H9 (cell line): ENCODE results near the gene DOCK10. TPM values are rescaled to one million over a fixed set of nuclear protein-coding genes. Genes with fewer than 3 reads are reported as not detected.

Experiments used
- DNase-seq: peaks from one replicate; pipeline ENCODE4 v3.0.0-alpha.2; 2017
- H2AFZ ChIP-seq: one replicate; pipeline ENCODE4 v1.6.1; 2013; ENCODE audit warnings: mild to moderate bottlenecking, low read length, control low read depth, moderate library complexity
- H2AK5ac ChIP-seq: 2 replicates; pipeline ENCODE4 v1.6.1; 2013; ENCODE audit warnings: low read length, control low read depth, mixed read lengths; ENCODE audit not compliant: insufficient read length
- H2BK120ac ChIP-seq: one replicate; pipeline ENCODE4 v1.6.1; 2013; ENCODE audit warnings: low read depth, mild to moderate bottlenecking, low read length, control low read depth, inconsistent platforms; ENCODE audit not compliant: poor library complexity, severe bottlenecking
- H2BK12ac ChIP-seq: 2 replicates; pipeline ENCODE4 v1.6.1; 2013; ENCODE audit warnings: low read length, control low read depth, mixed read lengths, low read depth; ENCODE audit not compliant: insufficient read length
- H2BK15ac ChIP-seq: 2 replicates; pipeline ENCODE4 v1.6.1; 2013; ENCODE audit warnings: low read depth, low read length, control low read depth
- H2BK20ac ChIP-seq: one replicate; pipeline ENCODE4 v1.6.1; 2013; ENCODE audit warnings: low read depth, mild to moderate bottlenecking, low read length, control low read depth, inconsistent platforms; ENCODE audit not compliant: poor library complexity, severe bottlenecking
- H2BK5ac ChIP-seq: 2 replicates; pipeline ENCODE4 v1.6.1; 2013; ENCODE audit warnings: low read length, control low read depth, mixed read lengths; ENCODE audit not compliant: insufficient read length
- H3K14ac ChIP-seq: 2 replicates; pipeline ENCODE4 v1.6.1; 2013; ENCODE audit warnings: low read length, control low read depth; ENCODE audit not compliant: insufficient read depth
- H3K18ac ChIP-seq: 2 replicates; pipeline ENCODE4 v1.6.1; 2013; ENCODE audit warnings: low read depth, mild to moderate bottlenecking, mixed read lengths, low read length, control low read depth; ENCODE audit not compliant: insufficient read length
- H3K23ac ChIP-seq: 2 replicates; pipeline ENCODE4 v1.6.1; 2013; ENCODE audit warnings: low read length, control low read depth, mixed read lengths, low read depth; ENCODE audit not compliant: insufficient read length
- H3K23me2 ChIP-seq: 2 replicates; pipeline ENCODE4 v1.6.1; 2013; ENCODE audit warnings: low read depth, mild to moderate bottlenecking, mixed read lengths, low read length, control low read depth; ENCODE audit not compliant: insufficient read length, poor library complexity, severe bottlenecking
- H3K27ac ChIP-seq: 2 replicates; pipeline ENCODE4 v1.5.1; 2013; ENCODE audit warnings: low read length, control low read depth, mixed read lengths, low read depth; ENCODE audit not compliant: insufficient read length
- H3K27me3 ChIP-seq: 2 replicates; pipeline ENCODE4 v1.6.1; 2013; ENCODE audit warnings: low read length, control low read depth, inconsistent platforms; ENCODE audit not compliant: insufficient read depth
- H3K4ac ChIP-seq: 2 replicates; pipeline ENCODE4 v1.6.1; 2013; ENCODE audit warnings: low read depth, mild to moderate bottlenecking, control low read depth, inconsistent platforms, low read length, moderate library complexity
- H3K4me1 ChIP-seq: 2 replicates; pipeline ENCODE4 v1.6.1; 2013; ENCODE audit warnings: low read length, control low read depth, inconsistent platforms; ENCODE audit not compliant: insufficient read depth
- H3K4me2 ChIP-seq: 2 replicates; pipeline ENCODE4 v1.6.1; 2013; ENCODE audit warnings: low read length, control low read depth, mixed read lengths; ENCODE audit not compliant: insufficient read length, insufficient read depth
- H3K56ac ChIP-seq: 2 replicates; pipeline ENCODE4 v1.6.1; 2013; ENCODE audit warnings: low read depth, mild to moderate bottlenecking, mixed read lengths, low read length, control low read depth; ENCODE audit not compliant: insufficient read length
- H3K79me1 ChIP-seq: 2 replicates; pipeline ENCODE4 v1.6.1; 2013; ENCODE audit warnings: low read depth, mild to moderate bottlenecking, moderate library complexity, low read length, control low read depth, inconsistent platforms; ENCODE audit not compliant: insufficient read depth, poor library complexity, severe bottlenecking
- H3K79me2 ChIP-seq: 2 replicates; pipeline ENCODE4 v1.6.1; 2013; ENCODE audit warnings: low read length, control low read depth, inconsistent platforms; ENCODE audit not compliant: insufficient read depth
- H3K9ac ChIP-seq: 2 replicates; pipeline ENCODE4 v1.6.1; 2013; ENCODE audit warnings: low read length, control low read depth, mixed read lengths; ENCODE audit not compliant: insufficient read length; ENCODE audit errors: extremely low read depth
- H3K9me3 ChIP-seq: one replicate; pipeline ENCODE4 v1.6.1; 2013; ENCODE audit warnings: low read depth, low read length, inconsistent platforms; ENCODE audit not compliant: control insufficient read depth
- H3T11ph ChIP-seq: one replicate; pipeline ENCODE4 v1.6.1; 2013; ENCODE audit warnings: mild to moderate bottlenecking, low read length, control low read depth, inconsistent platforms
- H4K20me1 ChIP-seq: one replicate; pipeline ENCODE4 v1.6.1; 2013; ENCODE audit not compliant: control insufficient read depth, insufficient read length, insufficient read depth
- H4K5ac ChIP-seq: 2 replicates; pipeline ENCODE4 v1.6.1; 2013; ENCODE audit warnings: low read depth, mild to moderate bottlenecking, mixed read lengths, low read length, control low read depth; ENCODE audit not compliant: insufficient read length
- H4K8ac ChIP-seq: replicated peaks from 2 replicates; pipeline ENCODE4 v1.6.1; 2013; ENCODE audit warnings: low read length, control low read depth, mixed read lengths, low read depth; ENCODE audit not compliant: insufficient read length
- H4K91ac ChIP-seq: 2 replicates; pipeline ENCODE4 v1.6.1; 2013; ENCODE audit warnings: low read depth, mild to moderate bottlenecking, moderate library complexity, mixed read lengths, low read length, control low read depth; ENCODE audit not compliant: insufficient read length
- H3K27ac Mint-ChIP-seq, 3 experiments: 2 replicates in 2 of 3; 3 replicates in 1 of 3; pipeline ENCODE4 v1.8.0; 2020 to 2021; ENCODE audit warnings: mixed read lengths in 3 of 3, mild to moderate bottlenecking in 1 of 3, moderate library complexity in 1 of 3
- H3K27me3 Mint-ChIP-seq: 2 replicates; pipeline ENCODE4 v1.8.0; 2021; ENCODE audit warnings: low read depth, mild to moderate bottlenecking, moderate library complexity, mixed read lengths
- H3K36me3 Mint-ChIP-seq, 3 experiments: 2 replicates in 2 of 3; 3 replicates in 1 of 3; pipeline ENCODE4 v1.8.0; 2020 to 2021; ENCODE audit warnings: low read depth in 3 of 3, mixed read lengths in 3 of 3; ENCODE audit not compliant: insufficient read depth in 1 of 3
- H3K4me1 Mint-ChIP-seq, 2 experiments: 2 replicates each; pipeline ENCODE4 v1.8.0; 2020; ENCODE audit warnings: mixed read lengths in 2 of 2
- H3K4me3 Mint-ChIP-seq, 2 experiments: 2 replicates in 1 of 2; 3 replicates in 1 of 2; pipeline ENCODE4 v1.8.0; 2020 to 2021; ENCODE audit warnings: mild to moderate bottlenecking in 2 of 2, mixed read lengths in 2 of 2, moderate library complexity in 1 of 2
- H3K9me3 Mint-ChIP-seq, 2 experiments: 2 replicates in 1 of 2; 3 replicates in 1 of 2; pipeline ENCODE4 v1.8.0; 2020; ENCODE audit warnings: mild to moderate bottlenecking in 2 of 2, mixed read lengths in 2 of 2, moderate library complexity in 1 of 2
- WGBS: extraction: QIAGEN DNeasy Blood & Tissue Kit; methylation state at CpG from one replicate; pipeline ENCODE4 v1.1.7; 2013; ENCODE audit warnings: missing lambda C conversion rate, low lambda C conversion rate, mixed read lengths; ENCODE audit not compliant: insufficient read length; ENCODE audit errors: extremely low coverage; 5-methylcytosine and 5-hydroxymethylcytosine counted together
- total RNA-seq: library from RNA; stranded (reverse); gene quantifications from 2 replicates; pipeline ENCODE4 v1.2.1, GENCODE V29; 2021
- TF ChIP-seq, protein P1 (sequence below): fragments of 200-600 bp; sonication (generic); conservative IDR thresholded peaks from 3 replicates; pipeline ENCODE4 v1.8.0; 2021; ENCODE audit warnings: antibody characterized with exemption, mild to moderate bottlenecking

DOCK10 gene
- total RNA-seq, 1 experiment from 2014 or later, result 0.79 TPM

- no peak overlapping the region for H3K14ac ChIP-seq
Measured at GRCh38 chr2:224986477-224986876, 55.8 kb downstream of the DOCK10 start.

More at GRCh38 chr2:224986477-224986876, 55.8 kb downstream of the DOCK10 start:
- Histone ChIP-seq H2BK15ac (no peak overlapping the region), H3K4me2 (no peak overlapping the region), H3K56ac (no peak overlapping the region), H3K18ac (no peak overlapping the region), H4K20me1 (no peaks in the 10 kb centered on the region), H3K27me3 (no peaks in the 10 kb centered on the region), H3K23ac (no peak overlapping the region), H2BK20ac (no peak overlapping the region), H4K91ac (no peak overlapping the region), H3K9me3 (no peaks in the 10 kb centered on the region), H2BK120ac (no peak overlapping the region), H3K27ac (no peak overlapping the region), H3K79me1 (no peaks in the 10 kb centered on the region), H2AK5ac (no peak overlapping the region), H4K5ac (no peak overlapping the region), H3K4ac (no peak overlapping the region), H2BK5ac (no peak overlapping the region), H3K23me2 (no peaks in the 10 kb centered on the region), H3K79me2 (no peaks in the 10 kb centered on the region), H2BK12ac (no peak overlapping the region), H2AFZ (no peak overlapping the region), H3K9ac (no peak overlapping the region), H3K4me1 (no peaks in the 10 kb centered on the region), H4K8ac (no peak overlapping the region), H3T11ph (no peak overlapping the region)
- no peak for DNase-seq
- WGBS, result no CpG with 5 or more reads among the region's 1 CpG
- no peak overlapping the region for H3K4me3 Mint-ChIP-seq
- peaks cover 3% of the 10 kb centered on the region; the same call in 1 of the 2 replicates for H3K27me3 Mint-ChIP-seq
- no peaks in the 10 kb centered on the region for H3K36me3 Mint-ChIP-seq
- H3K9me3 Mint-ChIP-seq, result no peaks in the 10 kb centered on the region
- H3K27ac Mint-ChIP-seq, result no peak overlapping the region
- TF ChIP-seq, protein P1, sequence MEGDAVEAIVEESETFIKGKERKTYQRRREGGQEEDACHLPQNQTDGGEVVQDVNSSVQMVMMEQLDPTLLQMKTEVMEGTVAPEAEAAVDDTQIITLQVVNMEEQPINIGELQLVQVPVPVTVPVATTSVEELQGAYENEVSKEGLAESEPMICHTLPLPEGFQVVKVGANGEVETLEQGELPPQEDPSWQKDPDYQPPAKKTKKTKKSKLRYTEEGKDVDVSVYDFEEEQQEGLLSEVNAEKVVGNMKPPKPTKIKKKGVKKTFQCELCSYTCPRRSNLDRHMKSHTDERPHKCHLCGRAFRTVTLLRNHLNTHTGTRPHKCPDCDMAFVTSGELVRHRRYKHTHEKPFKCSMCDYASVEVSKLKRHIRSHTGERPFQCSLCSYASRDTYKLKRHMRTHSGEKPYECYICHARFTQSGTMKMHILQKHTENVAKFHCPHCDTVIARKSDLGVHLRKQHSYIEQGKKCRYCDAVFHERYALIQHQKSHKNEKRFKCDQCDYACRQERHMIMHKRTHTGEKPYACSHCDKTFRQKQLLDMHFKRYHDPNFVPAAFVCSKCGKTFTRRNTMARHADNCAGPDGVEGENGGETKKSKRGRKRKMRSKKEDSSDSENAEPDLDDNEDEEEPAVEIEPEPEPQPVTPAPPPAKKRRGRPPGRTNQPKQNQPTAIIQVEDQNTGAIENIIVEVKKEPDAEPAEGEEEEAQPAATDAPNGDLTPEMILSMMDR, result no peak
- peaks cover 8 to 14% of the 10 kb centered on the region in 2 experiments; a peak in 3 of 4 replicates for H3K4me1 Mint-ChIP-seq
